TTC549 (cell line): Measurements from ENCODE around the gene ZNF254.
"Not testable (repeated sequence)": the region's sequence is repeated elsewhere in the genome, so short reads cannot be mapped to it uniquely, and the experiment has no call there.

Experiments
- FAIRE-seq: peaks from 2 replicates; lab custom pipeline; 2012; peaks lifted over from hg19 to GRCh38; lab: Jason Lieb, UNC

Gene ZNF254

GRCh38 chr19:24086974-24087595 is at the start of gene ZNF254:
Gene ZNF254, plus strand, starts transcription at chr19:24087187. Its CDS starts 121 bp downstream, at chr19:24087308.
- peak; percentile 86 for FAIRE-seq

- FAIRE-seq = no peak
Observed at GRCh38 chr19:24040621-24041020, 46.4 kb upstream of the ZNF254 start.

DNA sequence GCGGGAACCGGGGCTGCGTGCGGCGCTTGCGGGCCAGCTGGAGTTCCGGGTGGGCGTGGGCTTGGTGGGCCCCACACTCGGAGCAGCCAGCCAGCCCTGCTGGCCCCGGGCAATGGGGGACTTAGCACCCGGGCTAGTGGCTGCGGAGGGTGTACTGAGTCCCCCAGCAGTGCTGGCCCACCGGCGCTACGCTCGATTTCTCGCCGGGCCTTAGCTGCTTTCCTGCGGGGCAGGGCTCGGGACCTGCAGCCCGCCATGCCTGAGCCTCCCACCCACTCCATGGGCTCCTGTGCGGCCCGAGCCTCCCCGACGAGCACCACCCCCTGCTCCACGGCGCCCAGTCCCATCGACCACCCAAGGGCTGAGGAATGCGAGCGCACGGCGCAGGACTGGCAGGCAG is 45.7 kb upstream of the ZNF254 start:
- not testable (repeated sequence) for FAIRE-seq

- FAIRE-seq = no peak
Observed at GRCh38 chr19:24046550-24046949, 40.4 kb upstream of the ZNF254 start.

DNA sequence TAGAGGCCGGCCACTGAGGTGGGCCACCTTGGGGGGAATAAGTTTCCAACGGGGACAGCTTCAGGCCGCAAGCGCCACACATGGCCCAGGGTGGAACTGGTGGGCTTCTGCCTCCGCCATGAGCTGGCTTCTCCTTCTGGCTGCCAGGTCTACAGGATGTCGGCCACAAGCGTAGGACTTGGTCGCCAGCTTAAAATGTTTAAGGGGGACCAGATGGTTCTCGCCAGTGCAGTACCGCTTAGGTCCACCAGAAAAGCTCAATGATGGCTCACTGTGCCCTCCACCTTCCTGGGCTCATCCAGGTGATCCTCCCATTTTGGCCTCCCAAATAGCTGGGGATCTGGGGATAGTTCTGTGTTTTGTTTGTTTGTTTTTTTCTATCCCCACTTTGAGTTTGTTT is 38.7 kb upstream of the ZNF254 start:
- no peak for FAIRE-seq

DNA sequence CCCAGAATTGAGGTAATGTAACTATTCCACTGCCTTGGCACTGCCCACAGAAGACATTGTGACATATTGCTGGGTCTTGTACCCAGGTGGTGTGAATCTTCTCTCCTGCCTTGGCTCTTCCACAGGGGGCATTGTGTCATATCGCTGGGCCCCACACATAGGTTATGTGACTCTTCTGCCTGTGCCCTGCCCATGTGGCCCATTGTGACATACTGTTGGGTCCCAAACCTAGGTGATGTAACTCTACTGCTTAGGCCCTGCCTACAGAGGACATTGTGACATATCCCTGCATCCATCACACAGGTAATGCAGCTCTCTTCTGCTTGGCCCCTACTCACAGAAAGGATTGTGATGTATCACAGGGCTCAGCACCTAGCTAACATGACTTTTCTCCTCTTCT is 37.5 kb upstream of the ZNF254 start:
- no peak for FAIRE-seq

GRCh38 chr19:24051516-24051915 is 35.5 kb upstream of the ZNF254 start:
- FAIRE-seq = no peak

DNA sequence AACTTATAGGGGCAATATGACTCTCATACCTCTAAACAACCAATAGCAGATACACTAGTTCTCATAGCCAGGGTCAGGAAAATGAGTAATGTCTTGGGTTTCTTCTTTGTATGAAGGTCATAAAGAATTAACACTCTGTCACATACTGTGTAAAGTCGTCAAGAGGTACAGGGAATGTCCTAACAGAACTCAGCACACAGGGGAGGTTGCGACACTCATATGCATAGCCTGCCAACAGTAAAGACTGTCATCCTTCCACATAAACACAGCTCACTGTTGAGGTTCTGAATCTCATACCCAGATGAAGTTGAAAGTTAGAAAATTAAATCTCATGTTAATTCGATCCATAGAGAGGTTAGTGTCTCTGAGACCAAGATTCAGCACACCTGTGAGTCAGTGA is 34.2 kb upstream of the ZNF254 start:
- no peak for FAIRE-seq

- FAIRE-seq = no peak
Observed at GRCh38 chr19:24053601-24054000, 33.4 kb upstream of the ZNF254 start.

- FAIRE-seq = no peak
Observed at GRCh38 chr19:24054044-24054935, 32.7 kb upstream of the ZNF254 start.

GRCh38 chr19:24055548-24055947 is 31.4 kb upstream of the ZNF254 start:
- no peak for FAIRE-seq

- no peak for FAIRE-seq
Observed at GRCh38 chr19:24057144-24057543, 29.8 kb upstream of the ZNF254 start.

DNA sequence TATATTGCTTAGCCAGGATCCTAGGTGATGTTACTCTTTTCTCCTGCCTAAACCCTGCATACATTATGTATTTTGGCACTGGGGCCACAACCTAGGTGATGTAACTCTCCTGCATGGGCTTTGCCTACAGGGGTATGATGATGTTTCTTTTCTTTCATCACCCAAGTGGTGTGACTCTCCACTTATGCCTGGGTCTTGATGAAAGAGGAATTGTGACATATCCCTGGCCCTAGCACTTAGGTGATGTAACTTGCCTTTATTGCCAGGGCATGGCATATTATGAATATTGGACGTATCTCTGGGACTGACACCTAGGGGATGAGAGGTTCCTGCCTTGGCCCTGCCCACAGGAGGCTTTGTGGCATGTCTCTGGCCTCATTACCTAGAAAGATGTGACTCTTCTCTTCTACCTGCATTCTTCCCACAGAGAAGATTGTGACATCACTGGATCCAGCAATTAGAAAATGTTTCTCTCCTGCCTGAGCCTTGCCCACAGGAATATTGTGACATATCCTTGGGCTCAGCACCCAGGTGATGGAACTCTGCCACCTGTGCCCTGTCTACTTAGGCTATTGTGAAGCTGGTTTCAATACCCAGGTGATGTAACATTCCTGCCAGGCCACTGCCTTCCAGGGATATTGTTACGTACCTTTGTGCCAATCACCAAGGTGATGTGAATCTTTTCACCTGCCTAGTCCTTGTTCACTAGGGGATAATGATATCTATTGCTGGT is 27.3 kb upstream of the ZNF254 start:
- no peak for FAIRE-seq

GRCh38 chr19:24060687-24061356 is 26.2 kb upstream of the ZNF254 start:
- FAIRE-seq = no peak

DNA sequence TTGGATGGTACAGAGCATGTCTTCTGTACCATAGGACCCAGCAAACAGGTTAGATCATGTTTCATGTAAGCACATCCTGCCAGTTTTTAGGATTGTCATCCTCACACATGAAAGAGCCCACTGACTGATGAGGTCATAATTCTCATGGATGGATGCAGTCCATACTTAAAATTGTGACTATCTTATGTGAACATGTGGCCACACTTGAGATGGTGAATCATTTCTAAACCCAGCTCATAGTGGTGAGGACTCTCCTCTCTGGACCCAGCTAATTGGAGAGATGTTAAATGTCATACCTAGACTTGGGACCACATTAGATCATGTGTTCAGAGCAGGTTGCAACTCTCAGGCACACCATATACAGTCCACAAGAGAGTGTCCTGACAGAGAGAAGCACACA is 24.8 kb upstream of the ZNF254 start:
- FAIRE-seq = no peak

- no peak for FAIRE-seq
Observed at GRCh38 chr19:24063295-24063694, 23.7 kb upstream of the ZNF254 start.

- no peak for FAIRE-seq
Observed at GRCh38 chr19:24064175-24064574, 22.8 kb upstream of the ZNF254 start.

GRCh38 chr19:24065243-24065642 is 21.7 kb upstream of the ZNF254 start:
- no peak for FAIRE-seq

- FAIRE-seq = no peak
Observed at GRCh38 chr19:24065865-24066604, 21.0 kb upstream of the ZNF254 start.

DNA sequence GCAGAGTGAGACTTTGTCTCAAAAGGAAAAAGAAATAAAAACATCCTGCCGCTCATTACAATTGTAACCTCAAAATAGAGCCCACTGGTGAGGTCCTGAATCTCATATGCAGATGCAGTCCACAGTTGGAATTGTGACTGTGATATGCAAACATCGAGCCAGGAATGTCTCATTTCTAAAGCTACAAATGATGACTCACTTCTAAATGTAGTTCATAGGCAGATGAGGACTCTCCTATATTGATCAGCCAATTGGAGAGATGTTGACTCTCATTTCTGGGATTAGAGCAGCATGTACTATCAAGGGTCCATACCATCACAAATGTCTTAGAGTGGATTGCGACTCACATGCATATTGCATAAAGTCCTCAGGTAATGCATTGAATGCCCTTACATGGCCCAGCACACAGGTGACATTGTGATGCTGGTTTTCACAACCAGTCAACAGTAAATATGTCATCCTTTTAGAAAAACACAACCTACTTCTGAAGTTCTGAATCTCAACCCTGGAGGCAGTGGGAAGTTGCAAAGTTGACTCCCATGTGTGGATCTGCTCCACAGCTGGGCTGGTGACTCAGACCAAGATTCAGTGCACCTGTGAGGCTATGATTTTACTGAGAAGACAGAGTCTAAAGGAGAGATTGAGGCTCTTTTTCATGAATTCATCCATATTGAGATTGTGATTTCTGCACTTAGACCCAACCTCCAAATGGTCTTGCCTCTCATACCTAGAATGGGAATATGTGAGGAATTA is 16.9 kb upstream of the ZNF254 start:
- FAIRE-seq = no peak

DNA sequence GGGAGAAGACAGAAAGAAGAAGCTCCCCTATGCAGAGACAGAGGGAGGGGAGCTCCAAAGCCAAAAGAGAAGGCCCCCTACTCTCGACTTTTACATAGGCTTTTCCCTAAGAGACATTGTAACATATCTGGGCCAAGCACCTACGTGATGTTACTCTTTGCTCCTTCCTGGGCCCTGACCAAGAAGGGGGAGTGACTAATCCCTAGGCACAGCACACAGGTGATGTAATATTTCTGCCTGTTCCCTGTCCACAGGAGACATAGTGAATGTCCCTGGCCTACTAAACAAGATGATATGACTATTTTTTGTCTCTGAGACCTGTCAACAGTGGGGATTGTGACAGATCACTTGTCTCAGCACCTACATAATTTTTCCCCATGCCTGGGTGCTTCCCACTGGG is 15.9 kb upstream of the ZNF254 start:
- FAIRE-seq = no peak
